ENCODE results near the gene COL9A2. TPM values are rescaled to one million over a fixed set of nuclear protein-coding genes. Genes with fewer than 3 reads are reported as not detected.

COL9A2 gene
- total RNA-seq: 1.1 and 3.9 TPM in 2 replicates

GRCh38 chr1:40316595-40317393 lies at the start of gene COL9A2:
Gene COL9A2, minus strand, starts transcription at chr1:40317286. Its CDS starts 89 bp downstream, at chr1:40317197.

DNA sequence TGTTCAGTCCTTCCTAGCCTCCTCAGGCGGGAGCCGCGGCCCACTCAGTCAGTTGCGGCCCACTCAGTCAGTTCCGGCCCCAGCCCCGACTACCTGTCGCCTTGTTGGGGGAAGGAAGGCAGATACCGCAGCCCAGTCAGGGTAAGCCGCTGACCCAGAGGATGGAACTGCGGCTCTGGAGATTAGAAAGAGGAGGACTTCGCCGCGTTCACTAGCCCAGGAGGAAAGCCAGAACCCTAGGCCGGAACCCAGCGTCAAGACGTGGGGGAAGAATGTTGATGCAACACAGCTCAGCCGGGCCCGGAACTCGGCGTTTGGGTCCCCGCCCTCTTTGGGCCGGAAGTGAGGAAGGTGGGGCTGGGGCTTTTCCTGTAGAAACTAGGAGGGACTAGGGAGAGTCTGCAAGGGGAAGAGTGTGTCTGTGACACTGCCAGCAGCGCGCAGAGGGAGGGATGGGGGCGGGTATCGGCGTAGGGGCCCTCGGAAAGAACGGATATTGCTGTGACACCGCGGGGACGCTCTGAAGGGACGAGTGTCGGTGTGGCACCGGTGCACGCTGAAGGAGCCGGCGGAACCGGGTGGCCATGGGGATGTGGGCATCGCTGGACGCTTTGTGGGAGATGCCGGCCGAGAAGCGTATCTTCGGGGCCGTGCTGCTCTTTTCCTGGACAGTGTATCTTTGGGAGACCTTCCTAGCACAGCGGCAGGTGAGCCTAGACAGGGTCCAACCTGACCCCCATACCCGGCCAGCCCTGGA lies 59.2 kb downstream of the COL9A2 start, which contains the start of gene ZMPSTE24:
TSS of gene ZMPSTE24 (plus strand) at position 549 of the 757 bp plus-strand sequence. CDS start at position 585, 36 bp downstream.

Other genes starting within 250 kb of the COL9A2 start
- gene PPT1, start 220.0 kb downstream of the COL9A2 start, total RNA-seq: 35.3 and 45.6 TPM in 2 replicates
- 9.7 and 10.1 TPM in 2 replicates for gene RLF, start 155.9 kb downstream of the COL9A2 start, total RNA-seq
- gene TMCO2, start 69.3 kb downstream of the COL9A2 start, total RNA-seq: not detected in 2 replicates
- 36.5 and 42.6 TPM in 2 replicates for gene ZMPSTE24, start 59.0 kb downstream of the COL9A2 start, total RNA-seq
- 13.5 and 20.7 TPM in 2 replicates for gene SMAP2, start 56.4 kb upstream of the COL9A2 start, total RNA-seq
- gene ZFP69B, start 133.2 kb upstream of the COL9A2 start, total RNA-seq: 2.1 and 3.6 TPM in 2 replicates
- 4.8 and 5.3 TPM in 2 replicates for gene ZFP69, start 160.0 kb upstream of the COL9A2 start, total RNA-seq
- gene EXO5, start 191.5 kb upstream of the COL9A2 start, total RNA-seq: 7.1 and 16.6 TPM in 2 replicates
- gene ZNF684, start 214.4 kb upstream of the COL9A2 start, total RNA-seq: 1.2 and 3.5 TPM in 2 replicates